CD14-positive monocyte (primary cell): Measurements from ENCODE around the gene NTN4. TPM values are rescaled to one million over a fixed set of nuclear protein-coding genes. Genes with fewer than 3 reads are reported as not detected.

Experiments used
- DNase-seq, 3 donors: peaks; one replicate each; pipeline ENCODE4 v3.0.0-alpha.2; 2011 to 2022
- H2AFZ ChIP-seq: 2 replicates; pipeline ENCODE4 v1.6.0; 2012; ENCODE audit warnings: mild to moderate bottlenecking, low read depth, low read length, inconsistent platforms; ENCODE audit not compliant: insufficient read depth, poor library complexity, severe bottlenecking
- H3K27ac ChIP-seq, 2 donors: 1 replicate in 1 of 2; 2 replicates in 1 of 2; pipeline ENCODE4 v1.5.1; 2012 to 2013; ENCODE audit warnings: low read length in 2 of 2, control low read depth in 1 of 2, inconsistent platforms in 1 of 2, low read depth in 1 of 2, mild to moderate bottlenecking in 1 of 2
- H3K27me3 ChIP-seq, 2 donors: one replicate each; pipeline versions ENCODE4 v1.6.0 to v1.6.1; 2011 to 2013; ENCODE audit warnings: low read length in 2 of 2; ENCODE audit not compliant: control insufficient read depth in 2 of 2, insufficient read depth in 2 of 2
- H3K36me3 ChIP-seq, 2 donors: replicated peaks in 1 of 2; 1 replicate in 1 of 2; 2 replicates in 1 of 2; pipeline versions ENCODE4 v1.5.1 to v1.6.1; 2012 to 2013; ENCODE audit warnings: low read length in 2 of 2, control low read depth in 1 of 2, inconsistent platforms in 1 of 2, mild to moderate bottlenecking in 1 of 2; ENCODE audit not compliant: insufficient read depth in 2 of 2, control insufficient read depth in 1 of 2
- H3K4me1 ChIP-seq, 2 donors: 1 replicate in 1 of 2; 2 replicates in 1 of 2; pipeline versions ENCODE4 v1.5.1 to v1.6.1; 2012 to 2013; ENCODE audit warnings: low read length in 2 of 2, control low read depth in 1 of 2, inconsistent platforms in 1 of 2, mild to moderate bottlenecking in 1 of 2, moderate library complexity in 1 of 2; ENCODE audit not compliant: insufficient read depth in 2 of 2, control insufficient read depth in 1 of 2
- H3K4me2 ChIP-seq: replicated peaks from 2 replicates; pipeline ENCODE3; 2012; ENCODE audit warnings: low read length, moderate library complexity, mild to moderate bottlenecking; ENCODE audit not compliant: poor library complexity, severe bottlenecking; ENCODE audit errors: extremely low read depth
- H3K4me3 ChIP-seq, 3 experiments: fragments of 200-600 bp in 1 of 3; sonication (generic) in 1 of 3; replicated peaks in 1 of 3; 1 replicate in 2 of 3; 2 replicates in 1 of 3; pipeline ENCODE4 v1.5.1; 2011 to 2013; ENCODE audit warnings: low read length in 3 of 3, mild to moderate bottlenecking in 3 of 3, control low read depth in 2 of 3, low read depth in 2 of 3, inconsistent platforms in 1 of 3, moderate library complexity in 1 of 3
- H3K79me2 ChIP-seq: 2 replicates; pipeline ENCODE4 v1.6.0; 2012; ENCODE audit warnings: mild to moderate bottlenecking, control low read depth, inconsistent platforms, low read length, moderate library complexity; ENCODE audit not compliant: insufficient read depth
- H3K9ac ChIP-seq: 2 replicates; pipeline ENCODE4 v1.6.0; 2017; ENCODE audit warnings: low read length, mild to moderate bottlenecking; ENCODE audit not compliant: insufficient read depth, poor library complexity, severe bottlenecking
- H3K9me3 ChIP-seq, 2 donors: replicated peaks in 1 of 2; 1 replicate in 1 of 2; 2 replicates in 1 of 2; pipeline versions ENCODE4 v1.5.1 to v1.6.1; 2012 to 2013; ENCODE audit warnings: low read length in 2 of 2, control low read depth in 1 of 2; ENCODE audit not compliant: control insufficient read depth in 1 of 2, insufficient read depth in 1 of 2
- H4K20me1 ChIP-seq: 2 replicates; pipeline ENCODE4 v1.6.0; 2012; ENCODE audit warnings: mild to moderate bottlenecking, low read length, control low read depth, moderate library complexity; ENCODE audit not compliant: insufficient read depth
- H3K27ac Mint-ChIP-seq, 7 donors: one replicate each; pipeline ENCODE4 v1.8.0; 2020; ENCODE audit warnings: mild to moderate bottlenecking in 7 of 7, mixed read lengths in 7 of 7, moderate library complexity in 6 of 7, inconsistent platforms in 2 of 7
- H3K27me3 Mint-ChIP-seq, 3 donors: one replicate each; pipeline ENCODE4 v1.8.0; 2021 to 2022; ENCODE audit warnings: low read depth in 3 of 3, mild to moderate bottlenecking in 3 of 3, mixed read lengths in 3 of 3, moderate library complexity in 3 of 3, inconsistent platforms in 1 of 3
- H3K36me3 Mint-ChIP-seq, 2 donors: one replicate each; pipeline ENCODE4 v1.8.0; 2020; ENCODE audit warnings: mixed read lengths in 2 of 2, inconsistent platforms in 1 of 2, mild to moderate bottlenecking in 1 of 2
- H3K4me1 Mint-ChIP-seq: one replicate; pipeline ENCODE4 v1.8.0; 2020; ENCODE audit warnings: mild to moderate bottlenecking, mixed read lengths
- H3K4me3 Mint-ChIP-seq, 2 donors: one replicate each; pipeline ENCODE4 v1.8.0; 2020; ENCODE audit warnings: mild to moderate bottlenecking in 2 of 2, mixed read lengths in 2 of 2, moderate library complexity in 1 of 2
- H3K9me3 Mint-ChIP-seq, 7 donors: one replicate each; pipeline ENCODE4 v1.8.0; 2020 to 2022; ENCODE audit warnings: mixed read lengths in 7 of 7, mild to moderate bottlenecking in 6 of 7, moderate library complexity in 6 of 7, inconsistent platforms in 2 of 7
- WGBS: methylation state at CpG from one replicate; pipeline ENCODE4 v1.1.5; 2013; ENCODE audit warnings: missing lambda C conversion rate; ENCODE audit not compliant: insufficient coverage; 5-methylcytosine and 5-hydroxymethylcytosine counted together
- intact Hi-C, 2 donors: fragments of 100-400 bp; cut with micrococcal nuclease; formaldehyde crosslinking; loops; one replicate each; pipeline versions ENCODE4 v1.15.0 to v1.15.1; 2023
- polyA plus RNA-seq, 3 donors: library from polyadenylated mRNA; depleted of rRNA in 1 of 3; unstranded in 2 of 3; stranded (reverse) in 1 of 3; fragments of 300-500 nt in 2 of 3; fragments of >200 nt in 1 of 3; fragmentation: Illumina TruSeq in 2 of 3; gene quantifications; 1 replicate in 2 of 3; 2 replicates in 1 of 3; pipeline ENCODE4 v1.2.3, GENCODE V29; 2012 to 2021
- TF ChIP-seq, protein P1 (sequence below): fragments of 200-600 bp; IDR thresholded peaks from one replicate; pipeline ENCODE4 v1.8.0; 2022; ENCODE audit warnings: antibody characterized with exemption, mild to moderate bottlenecking

The NTN4 gene
- polyA plus RNA-seq, 3 donors = not detected

- Histone ChIP-seq H3K27ac (no peak overlapping the region), H3K4me3 (no peak overlapping the region), H3K4me1 (peaks cover 0 to 3% of the 10 kb centered on the region in 2 donors), H4K20me1 (no peaks in the 10 kb centered on the region), H3K27me3 (no peaks in the 10 kb centered on the region), H3K4me2 (no peak overlapping the region), H2AFZ (no peak overlapping the region), H3K36me3 (no peaks in the 10 kb centered on the region), H3K9me3 (no peaks in the 10 kb centered on the region), H3K79me2 (no peaks in the 10 kb centered on the region), H3K9ac (no peak overlapping the region)
- no peak overlapping the region for H3K4me3 Mint-ChIP-seq
- intact Hi-C loops = no loop called here
- H3K27me3 Mint-ChIP-seq = peaks cover 0 to 3% (median 2%) of the 10 kb centered on the region in 3 donors
- no peaks in the 10 kb centered on the region for H3K36me3 Mint-ChIP-seq
- peaks cover 0 to 2% (median 0%) of the 10 kb centered on the region in 7 donors for H3K9me3 Mint-ChIP-seq
- peaks cover 4% of the 10 kb centered on the region for H3K4me1 Mint-ChIP-seq
- WGBS = 100% methylated on average over 1 of the region's 8 CpGs
- no peak overlapping the region for H3K27ac Mint-ChIP-seq
- DNase-seq = no peak
- TF ChIP-seq, protein P1, sequence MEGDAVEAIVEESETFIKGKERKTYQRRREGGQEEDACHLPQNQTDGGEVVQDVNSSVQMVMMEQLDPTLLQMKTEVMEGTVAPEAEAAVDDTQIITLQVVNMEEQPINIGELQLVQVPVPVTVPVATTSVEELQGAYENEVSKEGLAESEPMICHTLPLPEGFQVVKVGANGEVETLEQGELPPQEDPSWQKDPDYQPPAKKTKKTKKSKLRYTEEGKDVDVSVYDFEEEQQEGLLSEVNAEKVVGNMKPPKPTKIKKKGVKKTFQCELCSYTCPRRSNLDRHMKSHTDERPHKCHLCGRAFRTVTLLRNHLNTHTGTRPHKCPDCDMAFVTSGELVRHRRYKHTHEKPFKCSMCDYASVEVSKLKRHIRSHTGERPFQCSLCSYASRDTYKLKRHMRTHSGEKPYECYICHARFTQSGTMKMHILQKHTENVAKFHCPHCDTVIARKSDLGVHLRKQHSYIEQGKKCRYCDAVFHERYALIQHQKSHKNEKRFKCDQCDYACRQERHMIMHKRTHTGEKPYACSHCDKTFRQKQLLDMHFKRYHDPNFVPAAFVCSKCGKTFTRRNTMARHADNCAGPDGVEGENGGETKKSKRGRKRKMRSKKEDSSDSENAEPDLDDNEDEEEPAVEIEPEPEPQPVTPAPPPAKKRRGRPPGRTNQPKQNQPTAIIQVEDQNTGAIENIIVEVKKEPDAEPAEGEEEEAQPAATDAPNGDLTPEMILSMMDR = no peak
Measured at GRCh38 chr12:95637471-95638155, 153.0 kb downstream of the NTN4 start.

DNA sequence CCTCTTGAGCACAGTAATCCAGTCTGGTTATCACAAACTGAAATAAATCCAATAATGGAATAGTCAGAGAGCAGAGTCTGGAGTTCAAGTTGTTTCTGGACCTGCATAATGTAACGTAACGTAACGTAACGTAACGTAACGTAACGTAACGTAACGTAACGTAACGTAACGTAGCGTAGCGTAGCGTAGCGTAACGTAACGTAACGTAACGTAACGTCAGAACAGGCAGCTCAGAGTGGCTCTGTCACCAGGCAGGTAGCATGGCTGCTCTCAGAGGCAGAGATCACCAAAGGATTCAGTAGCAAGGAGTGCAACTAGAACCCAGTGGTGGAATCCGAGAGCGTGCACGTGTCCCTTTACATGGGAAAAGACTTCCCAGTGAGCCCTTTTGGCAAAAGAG, 153.6 kb downstream of the NTN4 start:
- TF ChIP-seq, protein P1 = no peak
- no peaks in the 10 kb centered on the region for H4K20me1 ChIP-seq
- H3K4me1 ChIP-seq = peaks cover 0 to 3% of the 10 kb centered on the region in 2 donors
- H3K4me3 Mint-ChIP-seq = no peak overlapping the region
- H3K9ac ChIP-seq = no peak overlapping the region
- peaks cover 0 to 2% (median 0%) of the 10 kb centered on the region in 7 donors for H3K9me3 Mint-ChIP-seq
- no peak for DNase-seq
- H3K27ac ChIP-seq = no peak overlapping the region
- no peaks in the 10 kb centered on the region for H3K27me3 ChIP-seq
- no peak overlapping the region for H3K27ac Mint-ChIP-seq
- intact Hi-C loops = no loop called here
- no peak overlapping the region for H2AFZ ChIP-seq
- H3K27me3 Mint-ChIP-seq = peaks cover 0 to 3% (median 2%) of the 10 kb centered on the region in 3 donors
- H3K4me2 ChIP-seq = no peak overlapping the region
- no peaks in the 10 kb centered on the region for H3K36me3 Mint-ChIP-seq
- peaks cover 4% of the 10 kb centered on the region for H3K4me1 Mint-ChIP-seq
- no peak overlapping the region for H3K4me3 ChIP-seq
- H3K36me3 ChIP-seq = no peaks in the 10 kb centered on the region
- no peaks in the 10 kb centered on the region for H3K9me3 ChIP-seq
- WGBS = 92% methylated on average over 9 of the region's 24 CpGs
- H3K79me2 ChIP-seq = no peaks in the 10 kb centered on the region
